IMR-90 (cell line): ENCODE data around the gene LIPM. TPM values are rescaled to one million over a fixed set of nuclear protein-coding genes. Genes with fewer than 3 reads are reported as not detected.

Experiments used
- ATAC-seq: fragments of 200-7000 bp; cut with Tn5 transposase; 2 replicates; pipeline ENCODE4 v1.9.1; 2020; ENCODE audit warnings: low read depth, mild to moderate bottlenecking, moderate library complexity
- BruUV-seq: library from RNA; stranded (reverse); fragments of 400-500 nt; replicated peaks from 2 replicates; lab custom pipeline; 2021; lab: Mats Ljungman, UMichigan
- CTCF ChIA-PET: fragments of 300-600 bp; formaldehyde crosslinking; extraction: SDS; loops from one replicate; lab custom pipeline; 2021; ENCODE audit warnings: antibody characterized with exemption; lab: Yijun Ruan, JAX
- POLR2A ChIA-PET: fragments of 300-600 bp; sonication (Branson Sonifier 250); formaldehyde crosslinking; loops from one replicate; lab custom pipeline; 2022; ENCODE audit warnings: antibody characterized with exemption; ENCODE audit not compliant: unreplicated experiment; lab: Charles Lee
- DNase-seq: peaks from one replicate; pipeline ENCODE4 v3.0.0; 2013
- H2AFZ ChIP-seq: replicated peaks from 2 replicates; pipeline ENCODE3; 2013; ENCODE audit warnings: low read length, mild to moderate bottlenecking; ENCODE audit not compliant: poor library complexity
- H2AK5ac ChIP-seq: 2 replicates; pipeline ENCODE4 v1.6.1; 2013; ENCODE audit warnings: low read depth, low read length, inconsistent platforms
- H2AK9ac ChIP-seq: replicated peaks from 2 replicates; pipeline ENCODE3; 2013; ENCODE audit warnings: mild to moderate bottlenecking, low read depth, low read length, moderate library complexity; ENCODE audit not compliant: poor library complexity
- H2BK120ac ChIP-seq: 2 replicates; pipeline ENCODE4 v1.6.1; 2013; ENCODE audit warnings: low read depth, low read length, inconsistent platforms
- H2BK15ac ChIP-seq: 3 replicates; pipeline ENCODE4 v1.6.1; 2013; ENCODE audit warnings: low read depth, low read length, inconsistent platforms
- H2BK20ac ChIP-seq: 2 replicates; pipeline ENCODE4 v1.6.1; 2013; ENCODE audit warnings: low read depth, mild to moderate bottlenecking, inconsistent platforms, low read length, moderate library complexity
- H2BK5ac ChIP-seq: 2 replicates; pipeline ENCODE4 v1.6.1; 2013; ENCODE audit warnings: mild to moderate bottlenecking, low read depth, low read length, inconsistent platforms; ENCODE audit not compliant: poor library complexity, severe bottlenecking
- H3K14ac ChIP-seq: replicated peaks from 2 replicates; pipeline ENCODE4 v1.6.1; 2013; ENCODE audit warnings: low read depth, low read length, inconsistent platforms
- H3K18ac ChIP-seq: 2 replicates; pipeline ENCODE4 v1.6.1; 2013; ENCODE audit warnings: low read depth, low read length, control low read depth
- H3K23ac ChIP-seq: 2 replicates; pipeline ENCODE4 v1.6.1; 2013; ENCODE audit warnings: low read depth, low read length, inconsistent platforms
- H3K27ac ChIP-seq: 2 replicates; pipeline ENCODE4 v1.5.1; 2013; ENCODE audit warnings: mild to moderate bottlenecking, control low read depth, low read length; ENCODE audit not compliant: insufficient read depth
- H3K27me3 ChIP-seq: 2 replicates; pipeline ENCODE4 v1.6.1; 2013; ENCODE audit warnings: low read length; ENCODE audit not compliant: control insufficient read depth, insufficient read depth
- H3K36me3 ChIP-seq: 2 replicates; pipeline ENCODE4 v1.6.1; 2013; ENCODE audit warnings: low read length, mixed read lengths; ENCODE audit not compliant: control insufficient read depth, insufficient read depth
- H3K4ac ChIP-seq: 2 replicates; pipeline ENCODE4 v1.6.1; 2013; ENCODE audit warnings: low read depth, low read length, inconsistent platforms
- H3K4me1 ChIP-seq: 2 replicates; pipeline ENCODE4 v1.6.1; 2013; ENCODE audit warnings: low read length, mixed read lengths; ENCODE audit not compliant: control insufficient read depth, insufficient read depth
- H3K4me2 ChIP-seq: 2 replicates; pipeline ENCODE4 v1.6.1; 2013; ENCODE audit warnings: low read depth, mild to moderate bottlenecking, control low read depth, low read length, moderate library complexity
- H3K4me3 ChIP-seq: 2 replicates; pipeline ENCODE4 v1.5.1; 2013; ENCODE audit warnings: low read depth, mild to moderate bottlenecking, control low read depth, low read length, moderate library complexity; ENCODE audit not compliant: insufficient read depth
- H3K56ac ChIP-seq: 2 replicates; pipeline ENCODE4 v1.6.1; 2013; ENCODE audit warnings: low read length, inconsistent platforms; ENCODE audit not compliant: insufficient read depth; ENCODE audit errors: extremely low read depth
- H3K79me1 ChIP-seq, 2 experiments: 2 replicates each; pipeline ENCODE4 v1.6.1; 2013; ENCODE audit warnings: low read length in 2 of 2, inconsistent platforms in 1 of 2, low read depth in 1 of 2
- H3K9ac ChIP-seq: 2 replicates; pipeline ENCODE4 v1.6.1; 2013; ENCODE audit warnings: low read depth, low read length, control low read depth
- H3K9me1 ChIP-seq: 2 replicates; pipeline ENCODE4 v1.6.1; 2013; ENCODE audit warnings: low read length, inconsistent platforms; ENCODE audit not compliant: insufficient read depth
- H3K9me3 ChIP-seq: 2 replicates; pipeline ENCODE4 v1.6.1; 2013; ENCODE audit warnings: low read length; ENCODE audit not compliant: control insufficient read depth, insufficient read depth
- H4K20me1 ChIP-seq: 2 replicates; pipeline ENCODE4 v1.6.1; 2013; ENCODE audit warnings: low read length, inconsistent platforms; ENCODE audit not compliant: insufficient read depth
- H4K5ac ChIP-seq: 2 replicates; pipeline ENCODE4 v1.6.1; 2013; ENCODE audit warnings: mild to moderate bottlenecking, low read depth, low read length, control low read depth
- H4K8ac ChIP-seq, 2 experiments: 2 replicates each; pipeline ENCODE4 v1.6.1; 2013; ENCODE audit warnings: low read depth in 2 of 2, low read length in 2 of 2, control low read depth in 1 of 2, inconsistent platforms in 1 of 2
- H4K91ac ChIP-seq: 2 replicates; pipeline ENCODE4 v1.6.1; 2013; ENCODE audit warnings: low read depth, low read length, inconsistent platforms; ENCODE audit not compliant: insufficient read depth
- BHLHE40 ChIP-seq: fragments of 150-350 bp; IDR thresholded peaks from 2 replicates; pipeline ENCODE4 v1.6.1; 2016; ENCODE audit warnings: mild to moderate bottlenecking, low read depth, low read length
- MXI1 ChIP-seq: IDR thresholded peaks from 2 replicates; pipeline ENCODE4 v1.6.1; 2012; ENCODE audit warnings: low read depth, mild to moderate bottlenecking, low read length, moderate library complexity, borderline replicate concordance
- RCOR1 ChIP-seq: IDR thresholded peaks from 2 replicates; pipeline ENCODE4 v1.6.1; 2012; ENCODE audit warnings: mild to moderate bottlenecking, low read length, improper control_type of control experiment; ENCODE audit not compliant: insufficient replicate concordance
- WGBS, 2 experiments: methylation state at CpG; one replicate each; pipeline versions ENCODE4 v1.1.5 to v1.1.7; 2013; ENCODE audit warnings: missing lambda C conversion rate in 2 of 2; ENCODE audit not compliant: insufficient read length in 1 of 2; ENCODE audit errors: extremely low coverage in 2 of 2; 5-methylcytosine and 5-hydroxymethylcytosine counted together
- dilution Hi-C: fragments of 300-500 bp; cut with HindIII; formaldehyde crosslinking; loops from one replicate; pipeline ENCODE4 v1.14.3; 2018; ENCODE audit warnings: low sequenced_read_pairs; ENCODE audit not compliant: unreplicated experiment
- in situ Hi-C: fragments of 300-500 bp; cut with MboI; formaldehyde crosslinking; loops from 3 replicates; pipeline ENCODE4 v1.14.3; 2019; ENCODE audit warnings: low sequenced_read_pairs, inconsistent platforms, mixed read lengths
- intact Hi-C: fragments of 100-400 bp; cut with micrococcal nuclease; formaldehyde crosslinking; loops from 2 replicates; pipeline ENCODE4 v1.10.0; 2022
- polyA plus RNA-seq, 3 experiments: library from polyadenylated mRNA; depleted of rRNA; stranded (reverse); fragments of >200 nt; gene quantifications; 2 replicates each; pipeline ENCODE4 v1.2.3, GENCODE V29; 2012; ENCODE audit warnings: low replicate concordance in 1 of 3
- total RNA-seq: library from RNA; depleted of rRNA; stranded (reverse); fragments of >200 nt; gene quantifications from 2 replicates; pipeline ENCODE4 v1.2.3, GENCODE V29; 2012
- TF ChIP-seq, protein P1 (sequence below): conservative IDR thresholded peaks from 2 replicates; pipeline ENCODE4 v1.5.1; 2012; ENCODE audit warnings: mild to moderate bottlenecking, low read depth, low read length, improper control_type of control experiment
- TF ChIP-seq, protein P2 (sequence below): fragments of 150-350 bp; IDR thresholded peaks from 2 replicates; pipeline ENCODE4 v1.6.1; 2017; ENCODE audit warnings: mild to moderate bottlenecking, antibody characterized with exemption, low read length, low read depth

LIPM gene
- total and polyA plus RNA-seq, 2 of the 4 experiments (the other 2 are of a cell fraction): not detected

DNA sequence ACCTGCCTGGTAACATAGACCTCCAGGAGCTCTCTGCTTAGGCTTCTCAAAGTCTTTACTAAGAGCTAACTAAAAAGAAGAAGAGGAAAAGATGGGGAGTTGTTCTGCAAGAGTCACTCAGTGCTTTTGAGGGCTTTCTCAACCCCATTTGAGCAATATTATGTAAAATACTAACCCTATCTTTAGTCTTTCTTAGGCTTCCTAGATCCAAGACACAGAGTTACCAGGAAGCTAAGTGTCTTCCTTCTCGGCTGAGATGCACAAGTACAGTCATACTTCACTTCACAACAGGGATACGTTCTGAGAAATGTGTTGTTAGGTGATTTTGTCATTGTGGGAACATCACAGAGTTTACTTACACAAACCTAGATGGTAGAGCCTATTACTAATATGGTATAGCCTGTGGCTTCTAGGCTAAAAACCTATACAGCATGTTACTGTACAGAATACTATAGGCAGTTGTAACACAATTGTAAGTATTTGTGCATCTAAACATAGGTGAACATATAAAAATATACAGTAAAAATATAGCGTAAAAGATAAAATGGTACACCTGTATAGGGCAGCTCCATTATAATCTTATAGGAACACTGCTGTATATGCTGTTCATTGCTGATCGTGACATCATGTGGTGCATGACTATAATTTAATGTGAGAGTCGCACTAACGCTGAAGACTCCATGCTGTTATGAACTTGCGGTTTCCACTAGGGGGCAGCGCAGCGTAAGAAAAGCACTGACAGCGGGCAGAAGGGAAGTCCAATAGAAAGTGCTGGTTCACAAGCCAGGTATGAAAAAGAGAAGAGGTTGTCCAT is 32.8 kb downstream of the LIPM start (continued):
- TF ChIP-seq, protein P1, sequence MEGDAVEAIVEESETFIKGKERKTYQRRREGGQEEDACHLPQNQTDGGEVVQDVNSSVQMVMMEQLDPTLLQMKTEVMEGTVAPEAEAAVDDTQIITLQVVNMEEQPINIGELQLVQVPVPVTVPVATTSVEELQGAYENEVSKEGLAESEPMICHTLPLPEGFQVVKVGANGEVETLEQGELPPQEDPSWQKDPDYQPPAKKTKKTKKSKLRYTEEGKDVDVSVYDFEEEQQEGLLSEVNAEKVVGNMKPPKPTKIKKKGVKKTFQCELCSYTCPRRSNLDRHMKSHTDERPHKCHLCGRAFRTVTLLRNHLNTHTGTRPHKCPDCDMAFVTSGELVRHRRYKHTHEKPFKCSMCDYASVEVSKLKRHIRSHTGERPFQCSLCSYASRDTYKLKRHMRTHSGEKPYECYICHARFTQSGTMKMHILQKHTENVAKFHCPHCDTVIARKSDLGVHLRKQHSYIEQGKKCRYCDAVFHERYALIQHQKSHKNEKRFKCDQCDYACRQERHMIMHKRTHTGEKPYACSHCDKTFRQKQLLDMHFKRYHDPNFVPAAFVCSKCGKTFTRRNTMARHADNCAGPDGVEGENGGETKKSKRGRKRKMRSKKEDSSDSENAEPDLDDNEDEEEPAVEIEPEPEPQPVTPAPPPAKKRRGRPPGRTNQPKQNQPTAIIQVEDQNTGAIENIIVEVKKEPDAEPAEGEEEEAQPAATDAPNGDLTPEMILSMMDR: peak; percentile 96

DNA sequence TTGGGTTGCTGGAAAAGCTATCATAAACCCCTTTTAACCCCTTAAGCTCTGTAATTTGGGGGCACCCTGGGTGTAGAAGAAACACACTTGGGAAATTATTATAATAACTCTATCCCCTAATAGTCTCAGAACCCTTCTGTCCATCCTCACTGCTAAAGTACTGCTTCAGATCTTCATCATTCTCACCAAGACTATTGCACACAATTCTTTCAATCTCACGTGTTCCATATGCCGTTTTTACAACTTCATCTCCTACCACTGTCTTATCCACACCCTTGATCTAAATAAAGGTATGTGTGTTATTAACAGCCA is 33.3 kb downstream of the LIPM start:
- Histone ChIP-seq H2AK9ac (no peak overlapping the region), H2BK120ac (no peak overlapping the region), H2AK5ac (no peak overlapping the region), H3K36me3 (no peaks in the 10 kb centered on the region), H3K4me2 (no peak overlapping the region), H3K9me1 (no peaks in the 10 kb centered on the region), H2BK20ac (peak overlapping the region; percentile 27; the same call in 1 of the 2 replicates), H3K56ac (no peak overlapping the region), H3K4me1 (no peaks in the 10 kb centered on the region), H4K5ac (no peak overlapping the region), H4K91ac (no peak overlapping the region), H3K27me3 (no peaks in the 10 kb centered on the region), H3K4me3 (no peak overlapping the region), H3K79me1 (no peaks in the 10 kb centered on the region), H3K4ac (no peak overlapping the region), H4K20me1 (no peaks in the 10 kb centered on the region), H3K27ac (no peak overlapping the region), H2AFZ (no peak overlapping the region), H3K18ac (no peak overlapping the region), H2BK15ac (no peak overlapping the region), H3K23ac (no peak overlapping the region), H3K9me3 (no peaks in the 10 kb centered on the region), H2BK5ac (no peak overlapping the region), H3K9ac (no peak overlapping the region), H4K8ac (no peak overlapping the region), H3K14ac (no peak overlapping the region)
- dilution Hi-C loops (no loop called here), in situ Hi-C loops (loop anchor here (5.0 to 10.0 kb wide), 2 partner anchors 101 to 389 kb away; no protein-coding TSS in a partner anchor), intact Hi-C loops (loop anchor here (1.0 to 2.0 kb wide), 3 partner anchors 29 to 151 kb away; no protein-coding TSS in a partner anchor)
- DNase-seq: no peak
- BruUV-seq: no TSS peak
- no CpG with 5 or more reads among the region's 2 CpGs for WGBS, 2 experiments
- ATAC-seq: peak; percentile 18
- TF ChIP-seq, protein P1: no peak
- TF ChIP-seq BHLHE40 (no peak), MXI1 (no peak), RCOR1 (no peak)
- TF ChIP-seq, protein P2, sequence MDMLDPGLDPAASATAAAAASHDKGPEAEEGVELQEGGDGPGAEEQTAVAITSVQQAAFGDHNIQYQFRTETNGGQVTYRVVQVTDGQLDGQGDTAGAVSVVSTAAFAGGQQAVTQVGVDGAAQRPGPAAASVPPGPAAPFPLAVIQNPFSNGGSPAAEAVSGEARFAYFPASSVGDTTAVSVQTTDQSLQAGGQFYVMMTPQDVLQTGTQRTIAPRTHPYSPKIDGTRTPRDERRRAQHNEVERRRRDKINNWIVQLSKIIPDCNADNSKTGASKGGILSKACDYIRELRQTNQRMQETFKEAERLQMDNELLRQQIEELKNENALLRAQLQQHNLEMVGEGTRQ: no peak
- CTCF ChIA-PET: interaction anchor here (0.6 to 3.2 kb wide), 17 partner anchors 9 to 271 kb away, joined by 3 to 36 read pairs (median 4); no protein-coding TSS in a partner anchor
- POLR2A ChIA-PET: no interaction called here
